Mesenteric fat pad (tissue), 1 donor: Measurements from ENCODE around the gene ADD3. TPM values are rescaled to one million over a fixed set of nuclear protein-coding genes. Genes with fewer than 3 reads are reported as not detected.

Experiments used
- DNase-seq: peaks from one replicate; pipeline ENCODE4 v3.0.0-alpha.2; 2020; ENCODE audit warnings: low spot score
- total RNA-seq: library from RNA; stranded (reverse); fragmentation: NEBNext Ultra II Directional; extraction: Animal tissue kit (Norgen Biotek cat#: 25700); gene quantifications from one replicate; pipeline ENCODE4 v1.2.1, GENCODE V29; 2021
- donor health status: DM: yes; HTN: yes; CAD: no.

ADD3 gene
- total RNA-seq, 1 donor from 2014 or later, result 89.6 TPM

GRCh38 chr10:109998513-109998912 is 9.3 kb upstream of the ADD3 start:
- DNase-seq, result no peak

GRCh38 chr10:110002801-110003523 is 4.8 kb upstream of the ADD3 start:
- DNase-seq, result no peak

- DNase-seq, result no peak
Observed at GRCh38 chr10:110003524-110003885, 4.3 kb upstream of the ADD3 start.

DNA sequence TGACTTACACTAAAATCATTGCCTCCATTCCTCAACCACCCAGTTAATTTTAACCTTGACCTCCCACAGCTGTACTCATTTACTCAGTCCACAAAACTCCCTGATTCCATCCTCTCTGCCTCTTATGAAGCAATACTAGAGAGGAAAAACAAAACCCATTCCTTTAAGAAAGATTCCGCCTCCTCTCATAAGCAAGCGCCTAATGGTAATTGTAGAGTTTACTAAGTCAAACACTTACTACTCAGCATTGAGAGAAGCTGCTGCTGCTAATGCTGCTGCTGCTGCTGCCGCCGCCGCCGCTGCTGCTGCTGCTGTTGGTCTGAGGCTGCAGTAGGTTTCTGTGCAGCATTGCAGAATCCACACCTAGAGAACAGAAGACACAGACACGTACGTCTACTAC is 2.1 kb upstream of the ADD3 start:
- DNase-seq, result no peak

- no peak for DNase-seq
Observed at GRCh38 chr10:110006358-110007160, 1.2 kb upstream of the ADD3 start.

GRCh38 chr10:110007161-110007700 is 553 bp upstream of the ADD3 start:
- no peak for DNase-seq

GRCh38 chr10:110008518-110009339 is 945 bp downstream of the ADD3 start:
- no peak for DNase-seq

DNA sequence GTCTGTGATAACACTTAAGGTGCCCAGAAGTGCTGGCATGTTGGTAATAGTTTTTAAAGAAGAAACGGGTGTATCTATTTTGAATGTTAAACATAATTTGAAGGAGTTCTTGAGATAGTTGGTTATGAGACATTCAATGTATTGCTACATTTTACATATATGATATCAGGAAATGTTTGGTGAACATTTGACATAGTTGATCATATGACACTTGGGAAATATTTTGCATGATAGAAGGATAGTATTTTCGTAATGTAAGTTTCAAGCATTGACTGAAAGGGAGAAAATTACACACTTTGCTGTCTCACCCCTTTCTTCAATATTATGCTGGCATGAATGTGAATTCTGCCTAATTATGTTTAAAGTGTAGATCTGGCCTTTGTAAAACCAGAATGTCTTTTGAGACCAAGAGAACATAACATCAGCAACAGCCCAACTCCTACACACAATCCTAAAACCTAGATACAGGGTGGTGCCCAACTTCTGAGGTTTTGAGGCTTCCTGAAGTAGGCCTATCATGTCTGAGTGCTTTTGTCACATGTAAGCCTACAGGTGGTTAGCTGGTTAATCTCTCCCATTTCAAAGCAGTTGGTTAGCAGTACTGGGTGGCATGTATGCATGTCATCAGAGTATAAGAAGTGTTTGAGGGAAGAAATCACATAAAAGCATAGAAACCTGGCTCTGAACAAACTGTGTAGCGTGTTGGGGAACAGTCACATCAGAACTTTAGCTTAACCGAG is 2.1 kb downstream of the ADD3 start:
- no peak for DNase-seq

DNA sequence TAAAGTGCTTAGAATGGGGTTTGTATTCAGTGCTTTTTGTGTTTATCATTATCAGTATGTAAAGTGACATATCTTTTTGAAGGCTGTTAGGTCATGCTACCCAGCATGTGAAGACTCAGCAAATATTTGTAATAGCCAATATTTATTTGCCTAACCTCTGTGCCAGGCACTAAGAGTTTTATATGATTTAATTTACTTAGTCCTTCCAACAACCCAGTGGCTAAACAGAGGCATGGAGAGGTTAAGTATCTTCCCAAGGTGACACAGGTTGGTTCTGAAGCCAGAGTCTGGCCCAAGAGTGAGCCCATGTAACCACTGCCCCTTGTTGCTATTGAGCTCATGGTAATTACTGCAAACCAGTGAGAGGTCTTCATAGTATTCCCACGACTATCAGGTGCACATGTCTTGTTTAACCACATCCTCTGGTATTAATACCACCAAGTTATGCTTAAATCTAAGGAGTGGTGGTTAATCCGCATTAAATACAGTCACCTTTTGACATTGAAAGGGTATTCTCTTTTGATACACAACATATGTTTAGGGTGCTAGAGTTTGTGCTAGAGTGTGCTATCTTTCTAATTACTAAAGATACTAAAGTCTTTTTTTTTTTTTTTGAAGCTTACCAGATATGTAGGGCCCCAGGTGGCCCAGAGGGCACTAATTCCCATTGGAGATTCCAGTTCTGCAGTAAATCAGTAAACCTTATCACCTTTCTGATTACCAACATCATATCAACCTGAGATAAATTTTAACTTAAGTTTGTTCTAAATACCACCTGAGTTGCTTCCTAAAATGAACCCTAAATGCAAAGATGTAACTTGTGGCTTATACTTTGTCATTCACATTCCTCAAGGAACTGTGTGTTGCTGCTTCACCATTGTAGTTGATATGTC is 2.9 kb downstream of the ADD3 start:
- DNase-seq, result no peak

GRCh38 chr10:110011681-110012080 is 3.9 kb downstream of the ADD3 start:
- DNase-seq, result no peak

GRCh38 chr10:110013630-110014293 is 6.0 kb downstream of the ADD3 start:
- no peak for DNase-seq

DNA sequence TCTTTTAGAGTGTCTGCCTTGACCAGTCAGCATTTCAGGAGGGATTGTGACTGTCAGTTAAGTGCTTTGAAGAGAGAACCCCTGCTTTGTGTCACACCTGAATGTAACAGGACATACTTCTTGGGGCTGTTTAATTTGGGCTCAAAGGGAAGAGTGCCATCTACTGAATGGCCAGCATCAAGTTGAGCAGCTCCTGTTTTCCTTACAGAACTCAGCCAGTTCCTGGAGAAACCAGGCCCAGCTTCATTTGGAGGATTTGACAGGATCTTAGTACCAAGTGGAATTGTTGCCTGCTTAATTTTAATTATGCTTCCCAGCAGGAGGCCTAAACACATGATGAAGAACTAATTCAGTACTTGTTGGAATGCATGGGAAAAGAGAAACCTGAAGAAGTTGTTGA is 8.3 kb downstream of the ADD3 start:
- no peak for DNase-seq

GRCh38 chr10:110017052-110017451 is 9.3 kb downstream of the ADD3 start:
- no peak for DNase-seq

DNA sequence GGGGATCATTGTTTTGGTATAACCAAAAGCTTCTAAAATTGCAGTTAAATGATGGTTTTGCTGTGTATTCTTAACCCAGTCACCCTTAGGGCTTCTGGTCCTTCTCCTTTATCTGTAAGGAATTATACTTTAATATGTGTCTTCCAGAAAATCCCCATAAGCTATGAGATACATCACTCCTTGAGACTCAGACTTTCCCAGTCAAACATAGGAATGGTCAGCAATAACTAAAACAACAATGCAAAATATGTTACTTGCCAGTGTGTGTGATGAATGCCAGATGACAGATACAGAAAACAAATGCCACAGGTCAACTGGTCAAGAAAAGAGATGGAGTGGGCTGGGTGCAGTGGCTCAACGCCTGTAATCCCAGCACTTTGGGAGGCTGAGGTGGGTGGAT is 10.1 kb downstream of the ADD3 start:
- no peak for DNase-seq

GRCh38 chr10:110020265-110020664 is 12.5 kb downstream of the ADD3 start:
- no peak for DNase-seq

DNA sequence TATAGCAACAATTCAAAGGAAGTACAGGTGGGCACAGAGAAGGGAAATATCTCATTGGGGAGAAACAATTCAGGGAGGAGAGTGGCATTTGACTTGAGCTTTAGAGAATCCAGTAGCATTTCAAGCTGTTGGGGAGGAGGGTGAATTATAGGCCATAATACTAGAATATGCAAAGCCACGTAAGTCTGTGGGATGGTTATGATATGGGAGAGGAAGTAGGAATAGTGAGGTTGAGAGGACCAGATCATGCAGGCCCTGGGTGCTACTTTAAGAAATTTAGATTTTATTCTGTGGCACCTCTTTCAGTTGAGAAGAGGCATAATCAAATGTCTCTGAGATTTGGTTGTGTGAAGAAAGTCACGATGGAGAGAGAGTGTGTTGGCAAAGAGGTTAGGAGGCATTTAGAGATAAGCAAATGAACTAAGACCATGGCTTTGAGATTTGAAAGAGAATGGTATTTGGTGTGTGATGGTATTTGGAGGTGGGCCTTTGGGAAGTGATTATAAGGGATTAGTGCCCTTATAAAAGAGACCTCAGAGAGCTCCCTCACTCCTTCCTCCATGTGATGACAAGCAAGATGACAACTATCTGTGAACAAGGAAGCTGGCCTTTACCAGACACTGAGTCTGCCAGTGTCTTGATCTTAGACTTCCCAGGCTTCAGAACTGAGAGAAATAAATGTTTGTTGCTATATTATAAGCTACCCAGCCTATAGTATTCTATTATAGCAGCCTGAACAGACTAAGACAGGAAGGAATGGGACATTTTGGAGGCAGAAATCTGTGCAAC is 15.1 kb downstream of the ADD3 start:
- DNase-seq, result no peak

DNA sequence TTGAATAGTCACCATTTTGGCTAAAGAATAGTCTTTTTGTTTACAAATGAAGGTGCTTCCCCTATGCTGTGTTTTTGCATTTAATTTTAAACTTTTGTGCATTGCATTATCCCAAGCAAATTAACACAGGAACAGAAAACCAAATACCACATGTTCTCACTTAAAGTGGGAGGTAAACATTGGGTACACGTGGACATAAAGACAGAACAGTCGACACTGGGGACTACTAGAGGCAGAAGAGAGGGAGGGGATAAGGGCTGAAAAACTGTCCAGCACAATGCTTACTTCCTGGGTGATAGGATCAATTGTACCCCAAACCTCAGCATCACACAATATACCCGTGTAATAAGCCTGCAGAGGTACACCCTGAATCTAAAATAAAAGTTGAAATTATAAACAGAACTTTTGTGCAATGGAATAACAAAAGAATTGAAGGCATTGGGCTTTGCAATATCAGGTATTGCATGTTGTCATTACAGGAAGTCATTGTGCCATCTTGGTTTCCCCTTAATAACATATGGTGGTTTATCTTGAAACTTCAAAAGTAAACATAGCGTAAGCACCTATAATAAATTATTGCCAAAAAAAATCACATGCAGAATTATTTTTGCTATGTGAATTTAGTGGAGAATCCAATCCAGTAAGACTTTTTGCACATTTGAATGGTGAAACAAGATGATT is 16.1 kb downstream of the ADD3 start:
- no peak for DNase-seq

- DNase-seq, result no peak
Observed at GRCh38 chr10:110029450-110029849, 21.7 kb downstream of the ADD3 start.
